GM21447 (cell line): ENCODE measurements around the gene PGM5.

Experiments used
- ATAC-seq: cut with Tn5 transposase; IDR thresholded peaks from one replicate; pipeline ENCODE4 v1.9.1; 2021; ENCODE audit not compliant: unreplicated experiment

The PGM5 gene

GRCh38 chr9:68431307-68431706, 74.9 kb downstream of the PGM5 start:
- no peak for ATAC-seq

- ATAC-seq, result no peak
These were observed 77.2 kb downstream of the PGM5 start for GRCh38 chr9:68433531-68434110.

GRCh38 chr9:68437785-68438184, 81.4 kb downstream of the PGM5 start:
- ATAC-seq, result no peak

GRCh38 chr9:68443624-68444023, 87.2 kb downstream of the PGM5 start:
- ATAC-seq, result no peak

GRCh38 chr9:68446836-68447235, 90.4 kb downstream of the PGM5 start:
- no peak for ATAC-seq

- no peak for ATAC-seq
These were observed 91.2 kb downstream of the PGM5 start for GRCh38 chr9:68447611-68448010.

GRCh38 chr9:68454579-68455334, 98.3 kb downstream of the PGM5 start:
- no peak for ATAC-seq

- ATAC-seq, result no peak
These were observed 99.0 kb downstream of the PGM5 start for GRCh38 chr9:68455451-68455850.

GRCh38 chr9:68457803-68458202, 101.4 kb downstream of the PGM5 start:
- no peak for ATAC-seq

GRCh38 chr9:68458918-68459317, 102.5 kb downstream of the PGM5 start:
- ATAC-seq, result no peak

- ATAC-seq, result no peak
These were observed 105.8 kb downstream of the PGM5 start for GRCh38 chr9:68462105-68462775.

GRCh38 chr9:68470067-68470466, 113.7 kb downstream of the PGM5 start:
- ATAC-seq, result no peak

GRCh38 chr9:68470634-68471033, 114.2 kb downstream of the PGM5 start:
- no peak for ATAC-seq

GRCh38 chr9:68472119-68472518, 115.7 kb downstream of the PGM5 start:
- ATAC-seq, result no peak

- ATAC-seq, result no peak
These were observed 117.4 kb downstream of the PGM5 start for GRCh38 chr9:68473790-68474189.

GRCh38 chr9:68476422-68476821, 120.0 kb downstream of the PGM5 start:
- ATAC-seq, result no peak

- no peak for ATAC-seq
These were observed 120.4 kb downstream of the PGM5 start for GRCh38 chr9:68476847-68477246.

GRCh38 chr9:68480807-68481206, 124.4 kb downstream of the PGM5 start:
- ATAC-seq, result no peak

GRCh38 chr9:68482548-68482947, 126.1 kb downstream of the PGM5 start:
- no peak for ATAC-seq

GRCh38 chr9:68488126-68488525, 131.7 kb downstream of the PGM5 start:
- no peak for ATAC-seq

GRCh38 chr9:68489646-68490045, 133.2 kb downstream of the PGM5 start:
- no peak for ATAC-seq

- ATAC-seq, result no peak
These were observed 136.4 kb downstream of the PGM5 start for GRCh38 chr9:68492806-68493205.
